OCI-LY3 (cell line): ENCODE results near the gene FNDC10.

Experiments
- H2AFZ ChIP-seq: fragments of 200-600, 300-600 bp; shearing (Covaris generic); 2 replicates; pipeline ENCODE4 v1.6.0; 2014; ENCODE audit warnings: antibody characterized with exemption, low read depth, low read length
- H3K27ac ChIP-seq: fragments of 200-600, 300-600 bp; sonication (generic); 2 replicates; pipeline ENCODE4 v1.5.1; 2014; ENCODE audit warnings: mild to moderate bottlenecking, low read length, moderate library complexity, mixed read lengths
- H3K27me3 ChIP-seq: fragments of 200-600, 300-600 bp; sonication (generic); 2 replicates; pipeline ENCODE4 v1.6.1; 2014; ENCODE audit warnings: low read depth, low read length, mixed read lengths
- H3K36me3 ChIP-seq: fragments of 200-600, 300-600 bp; sonication (generic); replicated peaks from 2 replicates; pipeline ENCODE3; 2014; ENCODE audit warnings: low read depth, low read length, mixed read lengths
- H3K4me1 ChIP-seq: fragments of 300-600, 200-600 bp; sonication (generic); 2 replicates; pipeline ENCODE4 v1.6.1; 2014; ENCODE audit warnings: low read length, mixed read lengths
- H3K4me2 ChIP-seq: fragments of 200-600, 300-600 bp; sonication (generic); 2 replicates; pipeline ENCODE4 v1.6.1; 2014; ENCODE audit warnings: low read length, mixed read lengths
- H3K4me3 ChIP-seq: fragments of 300-600, 200-600 bp; sonication (generic); 2 replicates; pipeline ENCODE4 v1.5.1; 2014; ENCODE audit warnings: antibody characterized with exemption, mild to moderate bottlenecking, low read length, moderate library complexity
- H3K79me2 ChIP-seq: fragments of 300-600, 200-600 bp; shearing (Covaris generic); 2 replicates; pipeline ENCODE4 v1.6.1; 2014; ENCODE audit warnings: mild to moderate bottlenecking, low read length, mixed read lengths
- H3K9ac ChIP-seq: fragments of 300-600, 200-600 bp; shearing (Covaris generic); 2 replicates; pipeline ENCODE4 v1.6.0; 2014; ENCODE audit warnings: mild to moderate bottlenecking, low read length, moderate library complexity
- H3K9me3 ChIP-seq: fragments of 200-600, 300-600 bp; shearing (Covaris generic); 2 replicates; pipeline ENCODE4 v1.6.1; 2014; ENCODE audit warnings: low read length, mixed read lengths; ENCODE audit not compliant: insufficient read depth
- H4K20me1 ChIP-seq: fragments of 200-600, 300-600 bp; sonication (generic); 2 replicates; pipeline ENCODE4 v1.6.1; 2016; ENCODE audit warnings: low read length, mixed read lengths; ENCODE audit not compliant: insufficient read depth
- CTCF ChIP-seq: fragments of 200-600, 300-600 bp; sonication (generic); IDR thresholded peaks from 2 replicates; pipeline ENCODE4 v1.5.1; 2014; ENCODE audit warnings: antibody characterized with exemption, low read length, low read depth
- EZH2phosphoT487 ChIP-seq: fragments of 200-600 bp; shearing (Covaris generic); IDR thresholded peaks from 2 replicates; pipeline ENCODE4 v1.6.1; 2018; ENCODE audit warnings: antibody characterized with exemption, mixed run types, low read depth

Gene FNDC10

GRCh38 chr1:1573843-1574720 is 25.9 kb downstream of the FNDC10 start:
- Histone ChIP-seq H3K4me3 (peak overlapping the region; percentile 93), H3K36me3 (peaks cover 7% of the 10 kb centered on the region), H3K27me3 (no peaks in the 10 kb centered on the region), H3K9me3 (no peaks in the 10 kb centered on the region), H2AFZ (no peak overlapping the region; the same call in 1 of the 2 replicates), H3K9ac (peak overlapping the region; percentile 91), H3K27ac (peak overlapping the region; percentile 73), H3K4me1 (peaks cover 8% of the 10 kb centered on the region), H3K4me2 (peak overlapping the region; percentile 94), H3K79me2 (peaks cover 62% of the 10 kb centered on the region), H4K20me1 (peaks cover 15% of the 10 kb centered on the region)
- TF ChIP-seq CTCF (peak; percentile 10; the same call in 1 of the 2 replicates), EZH2phosphoT487 (no peak)

- Histone ChIP-seq H2AFZ (no peak overlapping the region), H3K27ac (no peak overlapping the region), H3K36me3 (peaks cover 34% of the 10 kb centered on the region), H3K9ac (no peak overlapping the region), H3K79me2 (peaks cover 100% of the 10 kb centered on the region), H3K27me3 (no peaks in the 10 kb centered on the region), H4K20me1 (peaks cover 54% of the 10 kb centered on the region), H3K9me3 (no peaks in the 10 kb centered on the region), H3K4me2 (no peak overlapping the region), H3K4me3 (no peak overlapping the region), H3K4me1 (peaks cover 4% of the 10 kb centered on the region)
- no peak for TF ChIP-seq CTCF
- TF ChIP-seq EZH2phosphoT487: no peak
Observed at GRCh38 chr1:1569341-1569740, 30.6 kb downstream of the FNDC10 start.

GRCh38 chr1:1567891-1568291 is 32.0 kb downstream of the FNDC10 start:
- no peak overlapping the region for H3K4me2 ChIP-seq
- H4K20me1 ChIP-seq: peaks cover 56% of the 10 kb centered on the region
- H3K27ac ChIP-seq: no peak overlapping the region
- H3K4me1 ChIP-seq: no peaks in the 10 kb centered on the region
- TF ChIP-seq EZH2phosphoT487 (no peak), CTCF (no peak)
- peaks cover 44% of the 10 kb centered on the region for H3K36me3 ChIP-seq
- H3K79me2 ChIP-seq: peaks cover 88% of the 10 kb centered on the region
- H3K27me3 ChIP-seq: no peaks in the 10 kb centered on the region
- no peak overlapping the region for H3K9ac ChIP-seq
- H3K4me3 ChIP-seq: no peak overlapping the region
- H2AFZ ChIP-seq: no peak overlapping the region
- no peaks in the 10 kb centered on the region for H3K9me3 ChIP-seq

- peaks cover 56% of the 10 kb centered on the region for H4K20me1 ChIP-seq
Observed at GRCh38 chr1:1567152-1567875, 32.6 kb downstream of the FNDC10 start.

More at GRCh38 chr1:1567152-1567875, 32.6 kb downstream of the FNDC10 start:
- no peak overlapping the region for H3K27ac ChIP-seq
- peaks cover 82% of the 10 kb centered on the region for H3K79me2 ChIP-seq
- no peak overlapping the region for H3K9ac ChIP-seq
- H2AFZ ChIP-seq: no peak overlapping the region
- H3K4me1 ChIP-seq: no peaks in the 10 kb centered on the region
- no peaks in the 10 kb centered on the region for H3K27me3 ChIP-seq
- H3K36me3 ChIP-seq: peaks cover 49% of the 10 kb centered on the region
- H3K4me3 ChIP-seq: no peak overlapping the region
- TF ChIP-seq EZH2phosphoT487 (no peak), CTCF (no peak)
- no peak overlapping the region for H3K4me2 ChIP-seq
- H3K9me3 ChIP-seq: no peaks in the 10 kb centered on the region
